GM19452 (cell line): ENCODE measurements around the gene REXO2.

Experiments used
- ATAC-seq: cut with Tn5 transposase; IDR thresholded peaks from one replicate; pipeline ENCODE4 v1.9.1; 2021; ENCODE audit not compliant: unreplicated experiment

The REXO2 gene

GRCh38 chr11:114439229-114440120 is at the start of gene REXO2:
REXO2 (plus strand) TSS chr11:114439467; CDS start chr11:114439529, 62 bp downstream.
- ATAC-seq = peak; percentile 99

GRCh38 chr11:114392735-114393667 is 46.3 kb upstream of the REXO2 start:
- ATAC-seq = no peak

GRCh38 chr11:114395736-114396135 is 43.5 kb upstream of the REXO2 start:
- no peak for ATAC-seq

GRCh38 chr11:114396916-114397315 is 42.4 kb upstream of the REXO2 start:
- no peak for ATAC-seq

- ATAC-seq = no peak
Measured at GRCh38 chr11:114397349-114397982, 41.8 kb upstream of the REXO2 start.

- no peak for ATAC-seq
Measured at GRCh38 chr11:114398303-114398920, 40.9 kb upstream of the REXO2 start.

GRCh38 chr11:114399490-114400215 is 39.6 kb upstream of the REXO2 start:
- ATAC-seq = peak; percentile 16

- ATAC-seq = peak; percentile 96
Measured at GRCh38 chr11:114400216-114400914, 38.9 kb upstream of the REXO2 start, which contains the start of the genes C11orf71 and RBM7. C11orf71 (minus strand) TSS chr11:114400511; CDS start chr11:114400331, 180 bp downstream. RBM7 (plus strand) TSS chr11:114400666; CDS start chr11:114400672, 6 bp downstream.

- ATAC-seq = no peak
Measured at GRCh38 chr11:114400915-114401223, 38.4 kb upstream of the REXO2 start.

- ATAC-seq = no peak
Measured at GRCh38 chr11:114401311-114401710, 38.0 kb upstream of the REXO2 start.

- ATAC-seq = no peak
Measured at GRCh38 chr11:114412946-114413345, 26.3 kb upstream of the REXO2 start.

- no peak for ATAC-seq
Measured at GRCh38 chr11:114413958-114414357, 25.3 kb upstream of the REXO2 start.

- no peak for ATAC-seq
Measured at GRCh38 chr11:114416441-114416961, 22.8 kb upstream of the REXO2 start.

GRCh38 chr11:114426280-114426679 is 13.0 kb upstream of the REXO2 start:
- ATAC-seq = no peak

GRCh38 chr11:114430290-114430689 is 9.0 kb upstream of the REXO2 start:
- ATAC-seq = no peak

GRCh38 chr11:114432893-114433292 is 6.4 kb upstream of the REXO2 start:
- ATAC-seq = no peak

GRCh38 chr11:114433376-114433775 is 5.9 kb upstream of the REXO2 start:
- no peak for ATAC-seq

GRCh38 chr11:114438303-114438702 is 964 bp upstream of the REXO2 start:
- no peak for ATAC-seq
